Kidney capillary endothelial cell (primary cell): Measurements from ENCODE around the gene CCM2.

ENCODE experiments used
- DNase-seq: peaks from one replicate; pipeline ENCODE4 v3.0.0-alpha.2; 2018; ENCODE audit warnings: low spot score

Gene CCM2

DNA sequence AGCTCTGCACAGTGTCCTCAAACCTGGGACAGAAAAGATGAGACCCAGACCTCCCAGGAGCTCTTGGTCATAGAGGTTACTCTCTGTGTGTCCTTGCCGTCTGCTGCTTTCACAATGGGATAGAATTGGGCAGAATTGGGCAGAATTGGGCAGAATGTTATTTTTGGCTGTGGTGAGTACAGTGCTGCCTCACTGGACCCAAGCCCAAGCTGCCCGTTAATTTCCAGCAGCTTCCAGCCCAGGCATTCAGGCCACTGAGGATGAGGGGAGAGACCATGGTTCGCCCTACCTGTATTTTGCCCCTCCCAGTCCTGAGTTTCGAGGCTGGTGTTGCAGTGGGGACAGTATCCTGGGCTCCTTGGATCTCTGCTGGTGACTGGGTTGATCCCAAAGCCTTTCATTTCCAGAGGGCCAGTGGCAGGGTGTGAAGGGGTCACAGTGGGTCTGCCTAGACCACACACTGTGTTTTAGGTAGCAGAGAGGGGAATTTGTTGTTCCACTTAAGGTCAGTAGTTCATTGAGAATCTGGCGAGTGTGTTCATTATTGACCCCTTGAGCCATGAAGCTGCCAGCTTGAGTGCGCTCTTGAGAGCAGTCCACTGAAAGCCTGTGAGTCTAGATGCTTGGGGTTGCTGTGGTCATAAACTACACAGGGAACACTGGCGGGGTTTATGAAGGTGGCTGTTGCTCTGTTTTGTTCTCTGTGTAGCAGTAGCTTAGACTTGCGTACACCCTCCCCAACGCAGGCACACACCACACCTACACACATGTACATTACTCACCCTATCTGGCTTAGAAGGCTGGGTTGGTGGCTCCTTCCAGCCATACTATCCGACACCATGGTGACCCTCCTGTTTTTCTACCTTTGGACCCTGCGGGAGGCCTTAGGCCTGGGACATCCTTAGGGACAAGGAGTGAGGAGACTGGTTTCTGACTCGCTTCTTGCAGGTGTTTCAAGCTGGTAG lies 65.3 kb downstream of the CCM2 start:
- no peak for DNase-seq

DNA sequence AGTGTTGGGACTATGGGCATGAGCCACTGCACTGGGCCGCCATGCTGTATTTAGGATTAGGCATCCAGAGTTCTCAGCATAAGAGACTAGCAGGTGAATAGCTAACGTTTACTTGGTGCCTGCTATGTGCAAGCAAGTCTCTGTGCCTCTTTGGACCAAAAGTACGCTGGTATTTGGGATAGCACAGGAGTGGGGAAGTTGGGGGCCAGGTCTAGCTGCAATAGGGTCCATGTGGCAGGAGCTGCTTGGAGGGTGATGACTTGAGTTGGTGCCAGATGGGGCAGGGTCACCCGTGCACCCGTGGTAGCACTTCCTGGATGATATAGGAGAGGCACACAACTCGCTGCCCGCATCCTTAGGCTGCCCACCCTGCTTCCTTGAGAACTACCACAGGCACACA lies 66.4 kb downstream of the CCM2 start:
- no peak for DNase-seq

DNA sequence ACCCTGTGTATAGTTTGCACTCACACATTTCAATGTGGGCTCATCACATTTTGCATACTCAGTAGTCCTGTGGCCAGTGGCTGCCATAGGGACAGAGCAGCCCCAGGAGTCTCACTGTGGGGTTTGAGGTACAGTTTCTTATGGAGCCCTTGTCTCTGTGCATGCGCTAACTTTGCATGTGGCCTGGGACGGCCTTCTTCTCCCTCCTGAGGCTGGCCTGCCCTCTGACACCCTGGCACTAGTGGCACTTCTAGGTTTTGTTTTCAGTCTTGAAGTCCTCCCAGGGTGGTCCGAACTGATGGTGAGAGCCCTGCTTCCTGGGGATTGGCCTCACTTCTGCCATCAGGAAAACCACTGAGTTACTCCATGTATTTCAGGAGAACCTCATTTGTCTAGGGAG lies 67.6 kb downstream of the CCM2 start:
- no peak for DNase-seq

DNA sequence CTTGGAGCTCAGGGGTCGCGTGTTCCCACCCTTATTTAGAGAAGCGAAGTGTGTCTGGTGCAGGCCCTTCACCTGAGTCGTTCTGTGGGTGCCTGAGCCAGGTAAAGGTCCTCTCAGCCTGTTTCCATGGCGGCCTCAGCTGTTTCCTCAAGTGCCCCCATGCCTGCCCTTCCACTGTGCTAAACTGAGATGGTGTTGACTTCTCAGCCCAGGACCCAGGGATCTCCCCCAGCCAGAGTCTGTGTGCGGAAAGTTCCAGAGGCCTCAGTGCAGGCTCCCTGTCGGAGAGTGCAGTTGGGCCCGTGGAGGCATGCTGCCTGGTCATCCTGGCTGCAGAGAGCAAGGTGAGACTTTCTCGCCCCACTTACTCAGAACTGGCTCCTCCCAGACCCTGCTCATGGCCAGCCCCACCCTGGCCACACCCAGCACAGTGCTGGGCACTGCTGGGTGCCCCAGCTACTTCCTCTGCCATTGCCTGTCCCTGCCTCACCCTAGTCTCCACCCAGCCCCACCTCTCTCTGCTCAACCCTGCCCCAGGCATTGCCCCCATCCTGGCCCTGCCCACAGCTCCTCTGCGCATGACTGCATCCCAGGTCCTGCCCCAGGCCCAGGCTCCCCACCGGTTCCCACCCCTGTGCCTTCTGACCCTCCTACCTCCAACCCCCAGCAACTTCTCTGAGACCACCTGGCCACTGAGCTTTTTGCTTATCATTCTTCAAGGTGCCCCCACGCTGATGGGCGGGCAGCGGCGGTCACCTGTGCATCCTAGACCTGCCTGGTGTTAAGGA lies 68.4 kb downstream of the CCM2 start:
- DNase-seq: no peak

DNA sequence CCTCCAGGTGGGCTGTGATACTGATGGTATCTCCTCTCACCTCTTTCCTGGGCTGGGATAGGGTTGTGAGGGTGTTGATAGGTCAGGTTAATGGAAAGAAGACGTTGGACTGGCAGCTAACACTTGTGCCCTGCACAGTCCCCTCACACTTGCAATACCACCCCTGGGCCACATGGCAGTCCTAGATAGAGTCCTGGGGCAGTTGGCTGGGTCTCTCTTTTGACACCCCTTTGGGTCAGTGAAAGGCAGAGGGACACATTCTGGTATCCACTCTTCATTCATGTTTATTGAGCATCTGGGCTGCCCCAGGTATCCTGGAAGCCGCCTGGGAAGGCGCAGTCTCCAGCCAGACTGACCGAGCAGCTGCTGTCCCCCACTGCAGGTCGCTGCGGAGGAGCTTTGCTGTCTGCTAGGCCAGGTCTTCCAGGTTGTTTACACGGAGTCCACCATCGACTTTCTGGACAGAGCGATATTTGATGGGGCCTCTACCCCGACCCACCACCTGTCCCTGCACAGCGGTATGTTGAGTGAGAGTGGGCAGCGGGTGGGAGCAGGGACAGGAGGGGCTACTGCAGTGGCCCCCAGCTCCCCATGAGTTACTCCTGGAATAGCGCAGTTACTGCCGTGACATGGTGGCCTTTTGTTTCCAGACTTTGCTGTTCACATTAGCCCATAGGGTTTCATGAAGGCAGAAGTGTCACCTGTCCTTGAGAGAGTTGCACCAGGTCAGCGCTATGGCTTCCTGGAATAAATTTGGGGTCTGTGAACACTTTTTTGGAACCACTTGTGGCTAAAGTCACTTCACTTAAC lies 69.6 kb downstream of the CCM2 start:
- DNase-seq: no peak

DNA sequence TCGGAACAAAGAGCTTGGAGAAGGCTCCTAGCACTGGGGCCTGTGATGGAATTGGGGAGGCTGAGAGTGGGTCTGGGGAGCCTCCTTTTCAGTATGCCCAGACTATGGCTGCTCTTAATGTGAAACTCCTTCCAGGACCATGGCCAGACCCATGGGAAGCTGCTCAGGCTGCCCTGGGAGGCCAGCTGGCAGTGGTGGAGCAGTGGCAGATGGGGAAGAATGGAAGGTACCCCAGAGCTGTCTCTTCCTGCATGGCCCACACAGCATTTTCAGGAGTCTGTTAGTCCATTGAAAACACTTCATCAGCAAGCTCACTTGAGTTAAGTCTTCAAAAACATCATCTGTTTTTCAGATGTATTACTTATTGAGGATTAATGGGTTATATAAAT lies 70.2 kb downstream of the CCM2 start:
- DNase-seq: no peak

DNA sequence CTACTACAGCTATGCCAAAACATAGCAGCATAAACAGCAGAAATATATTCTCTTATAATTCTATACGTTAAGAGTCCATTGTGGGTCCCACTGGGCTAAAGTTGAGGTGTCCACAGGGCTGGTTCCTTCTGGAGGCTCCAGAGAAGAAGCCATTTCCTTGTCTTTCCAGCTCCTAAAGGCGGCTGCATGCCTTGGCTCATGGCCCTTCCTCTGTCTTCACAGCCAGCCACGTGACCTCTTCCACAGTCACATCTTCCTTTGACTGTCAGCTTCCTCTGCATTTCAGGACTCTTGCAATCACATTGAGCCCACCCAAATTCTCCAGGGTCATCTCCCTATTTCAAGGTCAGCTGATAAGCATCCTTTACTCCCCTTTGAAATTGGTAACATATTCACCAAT lies 71.5 kb downstream of the CCM2 start:
- no peak for DNase-seq

DNA sequence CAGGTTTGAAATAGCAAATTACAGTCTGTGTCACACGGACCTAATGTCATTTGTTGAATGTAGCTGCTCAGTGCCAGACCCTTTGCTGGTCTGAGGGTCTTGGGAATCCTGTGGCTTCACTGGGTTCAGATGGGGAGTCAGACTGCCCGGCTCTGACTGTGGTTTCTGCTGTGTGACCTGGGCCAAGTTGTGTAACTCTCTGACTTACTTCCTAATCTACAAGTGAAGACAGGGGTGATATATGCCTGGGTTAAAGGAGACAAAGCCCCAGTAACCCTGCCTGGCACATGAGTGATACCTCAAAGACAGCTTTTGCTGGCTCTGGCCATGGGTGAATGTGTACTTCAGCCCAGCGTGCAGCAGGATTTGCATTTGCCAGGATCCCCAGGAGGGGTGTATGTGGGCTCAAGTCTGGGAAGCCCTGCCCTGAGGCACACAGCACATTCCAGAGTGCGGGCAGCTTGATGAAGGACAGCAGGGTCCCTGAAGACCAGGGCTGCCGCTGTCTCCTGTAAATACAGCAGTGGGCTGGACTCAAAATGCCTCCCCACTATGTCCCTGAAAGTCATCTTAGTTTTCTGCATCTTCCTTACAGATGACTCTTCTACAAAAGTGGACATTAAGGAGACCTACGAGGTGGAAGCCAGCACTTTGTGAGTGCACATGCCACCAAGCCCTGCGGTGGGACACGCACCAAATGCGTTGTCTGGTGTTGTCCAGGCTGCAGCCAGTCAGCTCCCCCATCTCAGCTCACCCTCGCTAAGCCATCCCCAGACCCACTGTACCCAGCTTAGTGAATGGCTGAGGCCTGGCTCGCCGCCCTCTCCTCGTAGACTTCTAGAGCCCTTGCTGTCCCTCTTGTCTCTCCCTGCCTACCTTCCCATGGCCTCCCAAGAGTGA lies 72.4 kb downstream of the CCM2 start:
- DNase-seq: no peak

DNA sequence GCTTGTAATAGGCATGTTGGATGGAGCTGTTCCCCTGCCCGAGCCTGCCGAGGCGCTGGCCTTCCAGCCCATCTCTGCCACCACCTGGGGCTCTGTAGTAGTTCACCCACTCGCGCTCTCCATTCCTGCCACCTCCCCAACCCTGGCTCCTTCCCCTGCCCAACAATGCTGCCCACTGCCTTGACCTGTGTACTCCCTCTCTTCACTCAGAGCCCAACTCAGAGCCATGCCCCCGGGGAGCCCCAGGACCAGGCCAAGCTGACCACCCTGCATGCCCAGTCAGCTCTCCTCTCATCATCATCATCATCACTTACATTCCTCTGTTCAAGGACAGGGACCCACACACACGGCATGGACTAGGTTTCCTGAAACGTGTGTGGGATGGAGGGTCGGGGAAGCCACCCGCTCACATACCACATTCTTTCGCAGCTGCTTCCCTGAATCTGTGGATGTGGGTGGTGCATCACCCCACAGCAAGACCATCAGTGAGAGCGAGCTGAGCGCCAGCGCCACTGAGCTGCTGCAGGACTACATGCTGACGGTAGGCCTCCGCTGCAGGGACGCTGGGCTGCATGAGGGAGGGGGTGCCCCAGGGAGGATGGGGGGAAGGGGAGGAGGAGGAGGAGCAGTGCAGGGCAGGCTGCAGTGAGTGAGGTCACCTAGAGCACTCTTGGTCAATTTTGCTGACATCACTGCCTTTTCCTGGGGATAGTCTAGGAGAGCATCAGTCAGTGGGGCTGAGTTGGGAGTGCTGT lies 73.2 kb downstream of the CCM2 start:
- DNase-seq: no peak

DNA sequence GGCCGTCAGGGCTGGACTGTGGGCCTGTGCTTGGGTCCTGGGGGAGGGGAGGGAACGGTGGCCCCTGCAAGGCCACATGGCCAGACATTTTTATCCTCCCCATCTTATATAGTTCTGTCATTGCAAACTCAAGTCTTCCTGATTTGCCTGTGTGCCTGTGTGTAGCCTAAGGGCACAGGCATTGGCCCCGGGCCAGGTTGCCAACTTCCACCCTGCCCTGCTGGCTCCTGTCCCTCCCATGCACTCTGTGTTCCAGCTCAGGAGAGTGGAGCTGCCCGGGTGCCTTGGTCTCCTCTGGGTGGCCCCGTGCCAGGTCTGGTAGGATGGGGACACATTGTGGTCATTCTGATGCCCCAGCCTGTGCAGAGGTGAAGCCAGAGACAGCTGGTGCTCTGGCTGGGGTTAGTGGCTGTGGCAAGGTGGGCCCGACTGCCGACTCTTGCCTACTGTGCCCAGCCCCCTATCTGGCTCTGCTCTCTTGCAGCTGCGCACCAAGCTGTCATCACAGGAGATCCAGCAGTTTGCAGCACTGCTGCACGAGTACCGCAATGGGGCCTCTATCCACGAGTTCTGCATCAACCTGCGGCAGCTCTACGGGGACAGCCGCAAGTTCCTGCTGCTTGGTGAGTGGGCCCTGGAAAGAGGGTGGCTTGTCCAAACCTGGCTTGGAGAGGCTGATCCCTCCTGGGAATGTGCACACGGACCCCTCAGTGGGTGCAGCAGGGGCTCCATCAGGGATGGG lies 74.0 kb downstream of the CCM2 start:
- no peak for DNase-seq

DNA sequence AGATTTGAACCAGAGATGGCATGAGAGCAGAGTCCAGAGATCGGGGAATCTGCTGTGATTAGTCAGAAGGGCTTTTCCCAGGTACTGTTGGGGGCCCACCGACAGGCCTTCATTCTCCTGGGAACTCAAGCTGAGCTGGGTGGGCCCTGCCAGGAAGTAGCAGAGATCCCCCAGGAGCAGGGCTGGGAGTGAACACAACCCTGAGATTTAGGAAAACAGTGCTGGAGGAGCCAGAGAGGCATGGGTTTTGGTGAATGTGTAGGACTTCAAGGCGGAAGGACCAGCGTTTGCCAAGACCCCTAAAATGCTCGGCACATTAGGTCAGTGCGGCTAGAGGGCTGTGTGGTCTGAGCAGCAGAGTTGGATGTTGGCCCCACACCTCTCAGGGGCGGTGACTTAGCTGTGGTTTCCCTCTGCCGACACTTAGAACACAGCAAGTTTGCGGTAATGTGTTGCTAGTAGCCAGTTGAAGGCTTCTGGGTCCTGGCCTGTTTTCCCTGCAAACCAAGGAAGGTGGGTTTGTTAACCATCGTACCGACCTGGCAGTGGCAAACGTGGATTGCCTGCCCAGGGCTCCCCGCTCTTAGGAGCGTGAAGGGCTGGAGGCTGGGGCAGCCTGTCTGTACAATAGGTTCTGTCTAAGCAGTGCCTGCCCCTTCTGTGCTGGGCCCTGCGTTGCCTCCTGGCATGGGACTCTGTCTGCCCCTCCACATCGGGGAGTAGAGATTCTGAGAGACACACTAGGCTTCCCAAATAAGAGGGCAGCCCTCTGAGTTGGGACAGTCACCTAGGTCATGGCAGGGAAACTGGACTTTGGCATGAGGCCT lies 74.7 kb downstream of the CCM2 start:
- DNase-seq: no peak

DNA sequence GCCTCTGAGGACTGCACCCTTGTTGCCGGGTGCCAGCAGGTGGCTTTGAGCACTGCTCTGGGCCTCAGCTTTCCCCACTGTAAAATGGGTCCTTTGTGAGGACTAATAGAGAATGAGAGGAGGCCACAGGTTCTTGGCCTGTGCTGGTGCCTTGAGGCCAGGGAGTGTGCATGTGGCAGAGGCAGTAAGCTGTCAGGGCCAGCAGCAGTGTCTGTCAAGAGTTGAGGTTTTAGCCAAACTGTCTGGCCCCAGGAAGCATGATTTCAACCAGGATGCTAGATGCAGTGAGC lies 75.3 kb downstream of the CCM2 start:
- DNase-seq: no peak

DNA sequence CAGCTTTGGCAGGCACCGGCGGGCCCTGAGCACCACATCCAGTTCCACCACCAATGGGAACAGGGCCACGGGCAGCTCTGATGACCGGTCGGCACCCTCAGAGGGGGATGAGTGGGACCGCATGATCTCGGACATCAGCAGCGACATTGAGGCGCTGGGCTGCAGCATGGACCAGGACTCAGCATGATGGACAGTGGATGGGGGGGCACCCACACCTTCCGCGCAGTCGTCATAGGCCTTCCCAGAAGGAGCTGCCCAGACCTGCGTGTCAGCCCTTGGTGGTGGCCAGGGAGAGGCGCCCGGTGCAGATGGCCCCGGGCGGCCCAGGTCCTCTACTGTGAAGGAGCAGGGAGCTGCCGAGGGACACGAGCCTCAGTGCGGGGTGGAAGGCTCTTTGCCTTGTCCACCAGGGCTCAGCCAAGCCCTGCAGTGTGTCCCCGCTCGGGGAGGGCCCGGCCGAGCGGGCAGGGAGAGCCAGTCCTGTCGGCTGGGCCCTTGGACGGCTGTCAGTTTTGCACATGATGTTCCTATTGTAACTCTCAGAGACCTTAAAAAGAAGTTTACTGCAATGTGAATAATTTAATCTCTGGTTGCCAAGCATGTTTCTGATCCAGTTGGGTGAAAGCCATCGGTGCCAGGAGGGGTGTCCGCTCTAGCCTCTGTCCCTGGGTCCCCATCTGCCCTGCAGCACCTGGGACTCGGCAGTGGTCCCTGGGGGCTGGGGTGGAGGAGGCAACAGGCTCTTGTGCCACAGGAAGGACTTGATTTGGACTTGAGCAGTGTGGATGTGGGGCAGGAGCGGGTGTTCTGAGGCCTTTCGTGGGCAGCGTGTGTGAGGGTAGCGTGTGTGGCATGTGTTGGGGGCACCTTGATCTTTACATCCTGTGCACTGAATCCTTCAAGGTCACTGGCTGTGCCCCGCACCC lies 76.1 kb downstream of the CCM2 start:
- DNase-seq: no peak

DNA sequence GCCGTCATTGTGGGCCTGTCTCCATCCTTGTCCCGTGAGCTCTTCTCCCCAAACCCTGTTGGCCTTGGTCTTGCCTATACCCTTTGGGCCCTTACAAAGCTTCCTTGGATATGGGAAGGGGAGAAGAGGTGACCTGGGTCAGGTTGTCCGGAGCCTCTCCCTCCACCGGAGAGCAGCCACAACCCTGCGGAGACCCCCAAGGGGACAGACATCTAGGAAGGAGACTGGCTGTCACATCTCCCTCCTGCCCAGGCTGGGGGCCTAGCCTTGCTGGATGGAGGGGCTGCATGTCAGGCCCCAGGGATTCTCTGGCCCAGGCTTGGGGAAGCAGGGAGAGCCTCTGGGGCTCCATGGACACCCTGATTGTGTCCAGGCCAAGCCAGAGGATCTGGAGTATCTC lies 76.9 kb downstream of the CCM2 start:
- DNase-seq: no peak

DNA sequence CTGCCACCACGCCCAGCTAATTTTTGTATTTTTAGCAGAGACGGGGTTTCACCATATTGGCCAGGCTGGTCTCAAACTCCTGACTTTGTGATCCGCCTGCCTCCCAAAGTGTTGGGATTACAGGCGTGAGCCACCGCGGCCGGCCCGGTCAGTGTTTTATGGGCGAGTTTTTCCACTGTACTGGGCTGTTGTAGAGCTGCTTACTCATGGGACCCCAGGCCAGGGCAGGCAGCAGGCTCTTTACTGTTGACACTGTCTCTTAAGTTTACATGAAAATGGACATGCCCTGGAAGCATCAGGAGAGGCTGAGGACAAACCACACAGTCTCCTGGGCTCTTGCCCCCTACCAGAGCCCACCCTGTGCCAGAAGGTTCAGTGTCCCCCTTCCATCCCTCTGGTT lies 77.6 kb downstream of the CCM2 start:
- DNase-seq: no peak

DNA sequence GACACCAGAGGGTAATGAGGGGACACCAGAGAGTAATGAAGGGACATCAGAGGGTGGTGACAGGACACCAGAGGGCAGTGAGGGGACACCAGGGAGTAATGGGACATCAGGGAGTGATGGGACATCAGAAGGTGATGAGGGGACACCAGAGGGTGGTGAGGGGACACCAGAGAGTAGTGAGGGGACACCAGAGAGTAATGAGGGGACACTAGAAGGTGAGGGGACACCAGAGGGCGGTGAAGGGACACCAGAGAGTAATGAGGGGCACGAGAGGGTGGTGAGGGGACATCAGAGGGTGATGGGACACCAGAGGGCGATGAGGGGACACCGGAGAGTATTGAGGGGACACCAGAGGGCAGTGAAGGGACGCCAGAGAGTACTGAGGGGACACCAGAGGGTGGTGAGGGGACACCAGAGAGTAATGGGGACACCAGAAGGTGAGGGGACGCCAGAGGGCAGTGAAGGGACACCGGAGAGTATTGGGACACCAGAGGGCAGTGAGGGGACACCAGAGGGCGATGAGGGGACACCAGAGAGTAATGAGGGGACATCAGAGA lies 78.2 kb downstream of the CCM2 start:
- no peak for DNase-seq

DNA sequence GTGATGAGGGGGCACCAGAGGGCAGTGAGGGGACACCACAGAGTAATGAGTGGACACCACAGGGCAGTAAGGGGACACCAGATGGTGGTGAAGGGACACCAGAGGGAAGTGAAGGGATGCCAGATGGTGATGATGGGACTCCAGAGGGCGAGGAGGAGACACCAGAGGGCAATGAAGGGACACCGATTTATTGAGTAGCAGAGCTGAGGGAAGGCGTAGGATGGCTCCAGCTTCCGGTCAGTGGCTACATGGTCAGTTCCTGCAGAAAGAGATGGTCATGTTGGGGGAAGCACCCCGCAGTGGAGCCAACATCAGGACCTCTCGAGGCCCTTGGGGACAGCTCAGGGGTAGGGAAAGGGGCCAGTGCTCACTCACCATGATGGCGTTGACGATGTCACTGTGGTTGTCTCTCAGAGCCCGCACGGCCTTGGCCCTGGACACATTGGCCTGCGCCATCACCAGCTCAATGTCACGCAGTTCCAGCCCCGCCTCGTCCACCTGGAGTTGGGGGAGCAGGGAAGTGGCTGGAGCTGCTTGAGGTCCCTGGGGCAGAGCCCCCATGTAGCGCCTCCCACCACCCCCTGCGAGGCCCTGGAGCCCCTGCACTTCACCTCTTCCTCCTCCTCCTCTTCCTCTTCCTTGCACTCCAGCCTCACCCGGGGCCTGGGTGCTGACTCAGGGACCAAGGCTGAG lies 80.4 kb downstream of the CCM2 start:
- DNase-seq: no peak
